OCI-LY1 (cell line): ENCODE data around the gene AMH.
A peak's percentile ranks its signal among the peaks of the same experiment; 100 is the strongest.

Experiments used
- H2AFZ ChIP-seq: fragments of 200-600 bp; sonication (generic), shearing (Covaris generic); 2 replicates; pipeline ENCODE4 v1.6.0; 2014; ENCODE audit warnings: antibody characterized with exemption, mild to moderate bottlenecking, low read length
- H3F3A ChIP-seq: fragments of 200-600 bp; sonication (generic), shearing (Covaris generic); 2 replicates; pipeline ENCODE4 v1.6.0; 2014; ENCODE audit warnings: mild to moderate bottlenecking, antibody characterized with exemption, low read length, moderate library complexity; ENCODE audit not compliant: insufficient read depth
- H3K27ac ChIP-seq: fragments of 200-600 bp; sonication (generic); 2 replicates; pipeline ENCODE4 v1.5.1; 2014; ENCODE audit warnings: low read length, mixed run types, mild to moderate bottlenecking, low read depth; ENCODE audit not compliant: poor library complexity, severe bottlenecking
- H3K27me3 ChIP-seq: fragments of 200-600 bp; sonication (generic); 2 replicates; pipeline ENCODE4 v1.6.0; 2014; ENCODE audit warnings: antibody characterized with exemption, mild to moderate bottlenecking, low read length, moderate library complexity; ENCODE audit not compliant: insufficient read depth
- H3K36me3 ChIP-seq: fragments of 200-600 bp; sonication (generic); 2 replicates; pipeline ENCODE4 v1.6.1; 2014; ENCODE audit warnings: mild to moderate bottlenecking, antibody characterized with exemption, low read length, moderate library complexity, mixed read lengths; ENCODE audit not compliant: insufficient read depth
- H3K4me1 ChIP-seq: fragments of 200-600 bp; sonication (generic); 2 replicates; pipeline ENCODE4 v1.5.1; 2014; ENCODE audit warnings: mild to moderate bottlenecking, low read length, moderate library complexity; ENCODE audit not compliant: insufficient read depth, severe bottlenecking
- H3K4me2 ChIP-seq: fragments of 200-600 bp; sonication (generic), shearing (Covaris generic); 2 replicates; pipeline ENCODE4 v1.6.1; 2014; ENCODE audit warnings: low read length
- H3K4me3 ChIP-seq: fragments of 200-600 bp; sonication (generic); 2 replicates; pipeline ENCODE4 v1.5.1; 2014; ENCODE audit warnings: low read length, low read depth, mild to moderate bottlenecking, mixed read lengths; ENCODE audit not compliant: poor library complexity, severe bottlenecking
- H3K79me2 ChIP-seq: fragments of 200-600 bp; shearing (Covaris generic); 2 replicates; pipeline ENCODE4 v1.6.1; 2016; ENCODE audit warnings: mixed run types, low read length, mixed read lengths; ENCODE audit not compliant: insufficient read depth
- H3K9ac ChIP-seq: fragments of 200-600 bp; sonication (generic), shearing (Covaris generic); 2 replicates; pipeline ENCODE4 v1.6.1; 2014; ENCODE audit warnings: mild to moderate bottlenecking, low read length, mixed read lengths
- H3K9me2 ChIP-seq: fragments of 200-600 bp; sonication (generic), shearing (Covaris generic); 2 replicates; pipeline ENCODE4 v1.6.1; 2014; ENCODE audit warnings: low read depth, mild to moderate bottlenecking, low read length, mixed read lengths
- H3K9me3 ChIP-seq: fragments of 200-600 bp; shearing (Covaris generic); 2 replicates; pipeline ENCODE4 v1.6.1; 2014; ENCODE audit warnings: low read length, mixed read lengths
- H4K20me1 ChIP-seq: fragments of 200-600 bp; sonication (generic), shearing (Covaris generic); 2 replicates; pipeline ENCODE4 v1.6.0; 2016; ENCODE audit warnings: mild to moderate bottlenecking, low read length; ENCODE audit not compliant: insufficient read depth
- EZH2 ChIP-seq: fragments of 200-600 bp; sonication (generic), shearing (Covaris generic); IDR thresholded peaks from 2 replicates; pipeline ENCODE4 v1.8.0; 2017; ENCODE audit warnings: borderline replicate concordance, mixed run types, mild to moderate bottlenecking, antibody characterized with exemption, low read length, moderate library complexity, mixed read lengths
- TF ChIP-seq, protein P1 (sequence below): fragments of 200-600 bp; sonication (generic), shearing (Covaris generic); IDR thresholded peaks from 2 replicates; pipeline ENCODE4 v1.5.1; 2017; ENCODE audit warnings: mild to moderate bottlenecking, antibody characterized with exemption, low read length, moderate library complexity, mixed read lengths

Gene AMH

DNA sequence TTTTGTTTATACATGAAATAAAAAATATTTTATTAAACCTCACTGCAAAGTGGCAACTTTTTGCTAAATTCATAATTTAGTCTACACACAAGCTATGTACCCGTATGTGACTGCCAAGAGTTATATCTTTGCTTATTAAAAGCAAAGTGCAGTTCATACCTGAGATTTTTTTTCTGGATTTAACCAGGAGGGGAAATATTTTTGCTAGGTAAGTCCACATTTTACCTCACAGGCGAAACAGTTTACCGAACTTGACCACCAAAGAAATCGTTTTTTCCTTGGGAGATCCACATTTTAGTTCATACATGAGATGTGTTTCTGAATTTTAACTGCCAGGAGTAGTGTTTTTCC is 19.3 kb downstream of the AMH start:
- Histone ChIP-seq H3K9me2 (no peaks in the 10 kb centered on the region), H3K4me1 (peaks cover 60% of the 10 kb centered on the region), H3F3A (peaks cover 7% of the 10 kb centered on the region; the same call in 1 of the 2 replicates), H3K27me3 (no peaks in the 10 kb centered on the region), H2AFZ (peak overlapping the region; percentile 1; the same call in 1 of the 2 replicates), H3K9me3 (no peaks in the 10 kb centered on the region), H3K79me2 (peaks cover 25% of the 10 kb centered on the region), H3K27ac (peak overlapping the region; percentile 79), H3K9ac (peak overlapping the region; percentile 77), H3K4me3 (peak overlapping the region; percentile 78), H3K4me2 (peak overlapping the region; percentile 84), H4K20me1 (no peaks in the 10 kb centered on the region), H3K36me3 (peaks cover 33% of the 10 kb centered on the region)
- TF ChIP-seq, protein P1, sequence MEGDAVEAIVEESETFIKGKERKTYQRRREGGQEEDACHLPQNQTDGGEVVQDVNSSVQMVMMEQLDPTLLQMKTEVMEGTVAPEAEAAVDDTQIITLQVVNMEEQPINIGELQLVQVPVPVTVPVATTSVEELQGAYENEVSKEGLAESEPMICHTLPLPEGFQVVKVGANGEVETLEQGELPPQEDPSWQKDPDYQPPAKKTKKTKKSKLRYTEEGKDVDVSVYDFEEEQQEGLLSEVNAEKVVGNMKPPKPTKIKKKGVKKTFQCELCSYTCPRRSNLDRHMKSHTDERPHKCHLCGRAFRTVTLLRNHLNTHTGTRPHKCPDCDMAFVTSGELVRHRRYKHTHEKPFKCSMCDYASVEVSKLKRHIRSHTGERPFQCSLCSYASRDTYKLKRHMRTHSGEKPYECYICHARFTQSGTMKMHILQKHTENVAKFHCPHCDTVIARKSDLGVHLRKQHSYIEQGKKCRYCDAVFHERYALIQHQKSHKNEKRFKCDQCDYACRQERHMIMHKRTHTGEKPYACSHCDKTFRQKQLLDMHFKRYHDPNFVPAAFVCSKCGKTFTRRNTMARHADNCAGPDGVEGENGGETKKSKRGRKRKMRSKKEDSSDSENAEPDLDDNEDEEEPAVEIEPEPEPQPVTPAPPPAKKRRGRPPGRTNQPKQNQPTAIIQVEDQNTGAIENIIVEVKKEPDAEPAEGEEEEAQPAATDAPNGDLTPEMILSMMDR: no peak
- no peak for TF ChIP-seq EZH2

DNA sequence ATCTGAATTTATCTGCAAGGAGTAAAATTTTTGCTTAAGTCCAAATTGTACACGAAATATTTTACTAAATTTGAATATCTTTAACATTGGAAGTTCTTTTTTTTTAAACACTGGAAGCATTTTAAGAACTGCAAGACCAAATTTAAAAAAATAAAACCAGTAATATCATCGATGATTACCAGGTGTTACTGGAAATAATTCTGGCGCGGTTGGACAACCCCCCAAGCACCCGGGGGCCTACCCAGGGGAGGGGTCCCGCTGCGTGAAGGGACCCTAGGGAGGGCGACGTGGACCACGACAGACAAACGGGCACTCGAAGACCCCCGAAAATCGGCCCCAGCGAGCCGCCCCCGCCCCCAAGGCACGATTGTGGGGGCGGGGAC is 19.7 kb downstream of the AMH start:
- Histone ChIP-seq H3K9me3 (no peaks in the 10 kb centered on the region), H3K4me1 (peaks cover 61% of the 10 kb centered on the region), H3K4me2 (peak overlapping the region; percentile 84), H3K4me3 (peak overlapping the region; percentile 78), H2AFZ (peak overlapping the region; percentile 1; the same call in 1 of the 2 replicates), H3K27ac (peak overlapping the region; percentile 79), H3K79me2 (peaks cover 25% of the 10 kb centered on the region), H3F3A (peaks cover 7% of the 10 kb centered on the region; the same call in 1 of the 2 replicates), H3K9ac (peak overlapping the region; percentile 77), H3K27me3 (no peaks in the 10 kb centered on the region), H3K9me2 (no peaks in the 10 kb centered on the region), H4K20me1 (no peaks in the 10 kb centered on the region), H3K36me3 (peaks cover 33% of the 10 kb centered on the region)
- TF ChIP-seq EZH2: no peak
- TF ChIP-seq, protein P1: no peak

DNA sequence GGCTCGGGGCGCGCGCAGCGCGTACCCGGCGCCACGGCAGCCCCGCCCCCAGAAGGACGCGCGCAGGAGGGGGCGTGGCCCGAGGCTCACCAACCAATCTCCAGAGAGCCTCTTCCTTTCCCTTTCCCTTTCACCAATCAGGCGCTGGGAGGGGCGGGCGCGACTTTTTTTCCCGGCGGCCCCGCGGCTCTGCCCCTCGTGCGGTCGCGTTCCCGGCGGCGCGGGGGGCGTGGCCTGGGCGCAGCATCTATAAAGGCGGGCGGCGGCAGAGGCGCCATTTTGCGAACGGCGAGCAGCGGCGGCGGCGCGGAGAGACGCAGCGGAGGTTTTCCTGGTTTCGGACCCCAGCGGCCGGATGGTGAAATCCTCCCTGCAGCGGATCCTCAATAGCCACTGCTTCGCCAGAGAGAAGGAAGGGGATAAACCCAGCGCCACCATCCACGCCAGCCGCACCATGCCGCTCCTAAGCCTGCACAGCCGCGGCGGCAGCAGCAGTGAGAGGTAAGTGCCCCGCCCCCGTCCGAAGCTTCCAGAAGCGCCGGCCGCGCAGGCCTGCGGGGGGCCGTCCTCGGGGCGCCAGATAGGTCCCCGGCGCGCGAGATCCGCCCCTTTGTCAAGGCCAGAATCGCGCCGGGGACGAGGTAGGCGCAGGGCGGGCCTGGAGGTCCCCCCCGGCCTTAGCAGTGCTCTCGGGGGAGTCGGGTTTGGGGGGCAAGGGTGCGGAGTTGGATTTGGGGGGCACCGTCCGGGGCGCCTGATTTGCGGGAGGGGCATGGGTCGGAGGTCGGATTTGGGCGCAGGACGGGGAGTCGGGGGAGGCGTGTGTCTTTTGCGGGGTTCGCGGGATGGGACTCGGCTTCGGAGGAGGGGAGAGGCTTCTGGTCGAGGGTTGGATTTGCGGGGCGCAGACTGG is 20.4 kb downstream of the AMH start:
- no peaks in the 10 kb centered on the region for H3K9me2 ChIP-seq
- H3K36me3 ChIP-seq: peaks cover 40% of the 10 kb centered on the region
- H3K4me2 ChIP-seq: peak overlapping the region; percentile 92
- H2AFZ ChIP-seq: no peak overlapping the region
- peak overlapping the region; percentile 80 for H3K27ac ChIP-seq
- H3K9ac ChIP-seq: peak overlapping the region; percentile 90
- H3F3A ChIP-seq: peaks cover 7% of the 10 kb centered on the region; the same call in 1 of the 2 replicates
- peaks cover 29% of the 10 kb centered on the region for H3K79me2 ChIP-seq
- H3K4me3 ChIP-seq: peak overlapping the region; percentile 78
- H4K20me1 ChIP-seq: 0 out of 2 replicates have a peak, but pooled peaks cover 2% of the 10 kb centered on the region
- TF ChIP-seq EZH2: no peak
- TF ChIP-seq, protein P1: no peak; the same call in 1 of the 2 replicates
- H3K9me3 ChIP-seq: no peaks in the 10 kb centered on the region
- peaks cover 63% of the 10 kb centered on the region for H3K4me1 ChIP-seq
- no peaks in the 10 kb centered on the region for H3K27me3 ChIP-seq
